DMS 273 treated with DMSO at 0.1 percent for 48 hours (cell line): ENCODE results near the gene RGS13.
"Not testable (repeated sequence)": the region's sequence is repeated elsewhere in the genome, so short reads cannot be mapped to it uniquely, and the experiment has no call there.

ENCODE experiments used
- DNase-seq: peaks from one replicate; lab custom pipeline; 2025; lab: John Stamatoyannopoulos, UW

Gene RGS13

GRCh38 chr1:192678099-192678498, 42.2 kb downstream of the RGS13 start:
- DNase-seq: no peak

GRCh38 chr1:192682335-192682734, 46.4 kb downstream of the RGS13 start:
- no peak for DNase-seq

GRCh38 chr1:192683081-192683480, 47.1 kb downstream of the RGS13 start:
- not testable (repeated sequence) for DNase-seq

DNA sequence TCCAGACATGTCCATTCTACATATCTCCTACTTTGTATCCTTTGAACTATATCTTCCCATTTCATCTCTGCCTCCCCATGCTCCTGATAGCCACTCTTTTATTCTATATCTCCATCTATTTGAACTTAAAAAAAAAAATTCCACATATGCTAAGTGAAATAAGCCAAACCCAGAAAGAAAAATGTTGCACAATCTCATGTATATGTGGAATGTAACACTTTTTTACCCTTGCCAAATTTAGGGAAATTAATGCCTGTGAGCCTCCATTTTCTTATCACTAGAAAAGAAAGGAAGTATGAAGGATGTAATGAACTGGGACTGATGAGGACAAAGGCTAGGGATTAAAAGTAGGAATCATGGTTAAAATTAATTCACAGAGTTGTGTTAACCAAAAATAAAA, 53.5 kb downstream of the RGS13 start:
- DNase-seq: no peak

DNA sequence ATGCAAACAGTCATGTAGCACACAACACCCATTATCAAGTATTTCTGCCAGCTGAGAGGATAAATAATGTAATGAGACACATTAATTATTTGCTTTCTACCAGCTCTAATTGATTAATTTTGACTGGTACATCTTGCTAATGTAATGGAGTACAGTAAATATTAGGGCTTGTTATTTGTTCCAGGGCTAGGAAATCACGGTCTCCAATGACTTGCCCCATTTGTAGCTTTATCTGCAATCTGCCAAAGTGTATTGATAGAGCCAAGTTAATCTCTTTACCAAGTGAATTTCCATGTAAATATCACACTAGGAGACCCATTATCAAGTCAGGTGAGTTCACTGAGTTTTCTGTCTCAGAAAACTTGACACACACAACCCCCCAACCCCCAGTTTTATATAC, 55.1 kb downstream of the RGS13 start:
- no peak for DNase-seq

GRCh38 chr1:192696082-192696481, 60.1 kb downstream of the RGS13 start:
- DNase-seq: no peak

GRCh38 chr1:192697771-192698170, 61.8 kb downstream of the RGS13 start:
- DNase-seq: no peak

DNA sequence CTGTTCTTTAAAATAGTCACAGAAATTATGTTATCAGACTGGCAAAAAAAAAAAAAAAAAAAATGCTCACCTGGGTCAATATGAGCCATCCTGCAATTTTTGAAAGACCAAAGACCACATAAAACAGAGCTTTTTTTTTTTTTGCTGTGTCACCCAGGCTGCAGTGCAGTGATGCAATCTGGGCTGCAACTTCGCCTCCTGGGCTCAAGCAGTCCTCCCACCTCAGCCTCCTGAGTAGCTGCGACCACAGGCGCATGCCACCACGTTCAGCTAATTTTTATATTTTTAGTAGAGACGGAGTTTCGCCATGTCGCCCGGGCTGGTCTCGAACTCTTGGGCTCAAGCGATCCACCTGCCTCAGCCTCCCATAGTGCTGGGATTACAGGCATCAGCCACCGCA, 62.8 kb downstream of the RGS13 start:
- no peak for DNase-seq

- DNase-seq: no peak
Measured at GRCh38 chr1:192700834-192701271, 64.9 kb downstream of the RGS13 start.

- no peak for DNase-seq
Measured at GRCh38 chr1:192702212-192702902, 66.4 kb downstream of the RGS13 start.

DNA sequence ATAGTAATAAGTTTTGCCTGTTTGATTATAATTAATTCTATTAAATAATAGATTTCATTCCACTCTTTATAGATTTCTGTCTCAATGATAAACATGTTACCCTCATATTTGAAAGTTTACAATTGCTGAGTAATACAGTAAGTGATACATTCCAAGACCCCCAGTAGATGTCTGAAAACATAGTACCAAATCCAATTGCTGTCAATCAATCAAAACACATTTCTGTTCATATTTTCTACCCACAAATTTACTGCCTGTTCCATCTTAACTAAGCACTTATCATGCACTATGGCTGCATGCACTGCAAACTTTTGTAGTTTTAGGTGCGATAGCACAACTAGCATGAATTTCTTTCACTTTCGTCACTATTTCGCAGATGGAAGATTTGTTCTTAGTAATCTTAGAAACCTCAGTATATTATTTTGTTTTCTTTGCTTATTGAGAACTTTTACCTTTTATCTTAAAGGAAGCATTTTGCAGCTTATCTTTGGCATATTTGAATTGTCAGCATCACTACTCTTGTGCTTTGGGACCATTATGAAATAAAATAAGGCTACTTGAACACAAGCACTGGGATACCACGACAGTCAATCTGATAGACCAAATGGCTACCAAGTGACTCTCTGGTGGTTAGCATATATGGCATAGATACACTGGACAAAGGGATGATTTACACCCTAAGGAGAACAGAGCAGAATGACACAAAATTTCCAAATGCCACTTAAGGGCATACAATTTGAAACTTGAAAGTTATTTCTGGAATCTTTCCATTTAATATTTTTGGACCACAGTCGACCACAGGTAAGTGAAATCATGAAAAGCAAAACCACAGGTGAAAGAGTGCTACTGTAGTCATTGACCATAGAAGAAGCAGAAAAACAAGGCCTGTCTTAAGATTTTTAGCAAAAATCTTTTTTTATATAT, 67.6 kb downstream of the RGS13 start:
- no peak for DNase-seq

- no peak for DNase-seq
Measured at GRCh38 chr1:192705510-192705909, 69.6 kb downstream of the RGS13 start.

GRCh38 chr1:192706936-192707335, 71.0 kb downstream of the RGS13 start:
- DNase-seq: no peak

DNA sequence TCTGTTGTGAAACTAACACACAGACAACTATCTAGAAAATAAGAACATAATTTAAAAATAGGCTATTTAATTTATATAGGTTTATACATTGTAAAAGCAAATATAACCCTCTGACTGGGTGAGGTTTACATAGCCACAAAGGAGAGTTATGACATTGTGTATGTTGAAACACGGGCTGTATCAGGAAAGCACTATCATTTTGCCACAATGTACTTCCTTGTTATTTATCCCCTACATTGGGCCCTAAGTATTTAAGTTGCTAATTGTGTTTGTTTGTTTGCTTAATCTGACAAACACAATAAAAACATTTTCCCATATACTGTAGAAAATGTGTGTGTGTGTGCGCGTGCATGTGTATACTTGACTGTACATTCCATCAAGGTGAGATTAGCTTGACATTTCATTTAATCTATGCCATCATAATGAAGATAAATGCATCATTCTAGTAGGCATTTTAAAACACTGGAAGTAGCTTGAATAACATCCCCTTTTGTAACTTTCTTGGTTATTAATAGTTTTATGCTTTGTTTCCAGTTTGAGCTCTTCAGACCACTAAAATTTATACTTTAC, 72.1 kb downstream of the RGS13 start:
- no peak for DNase-seq

DNA sequence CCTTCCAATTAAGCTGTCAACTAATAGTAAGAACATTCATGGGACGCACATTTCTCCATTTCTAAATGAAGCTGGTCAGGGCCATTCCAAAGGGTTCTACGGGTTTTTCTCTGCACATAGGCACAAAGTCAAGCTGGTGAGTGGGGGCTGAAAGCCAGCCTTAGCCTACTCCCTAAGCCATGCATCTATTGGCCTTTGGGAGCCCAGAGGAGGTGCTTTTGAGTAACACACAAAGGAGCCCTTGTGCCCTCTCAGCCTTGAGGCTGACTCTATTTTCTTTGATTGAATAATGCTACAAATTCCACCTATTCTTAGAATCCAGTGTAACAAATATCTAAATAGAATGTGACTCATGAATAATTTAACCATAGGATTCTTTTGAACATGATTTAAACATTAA, 73.6 kb downstream of the RGS13 start:
- no peak for DNase-seq
